Glutamatergic neuron (in vitro differentiated cells): ENCODE measurements around the gene PEX1. TPM values are rescaled to one million over a fixed set of nuclear protein-coding genes. Genes with fewer than 3 reads are reported as not detected.

Experiments used
- DNase-seq: peaks from one replicate; pipeline ENCODE4 v3.0.0; 2022
- H3K27ac Mint-ChIP-seq: one replicate; pipeline ENCODE4 v1.8.0; 2020; ENCODE audit warnings: mild to moderate bottlenecking, mixed read lengths, inconsistent platforms; ENCODE audit not compliant: unreplicated experiment
- H3K27me3 Mint-ChIP-seq: one replicate; pipeline ENCODE4 v1.8.0; 2020; ENCODE audit warnings: mild to moderate bottlenecking, moderate library complexity, mixed read lengths, inconsistent platforms; ENCODE audit not compliant: unreplicated experiment
- H3K36me3 Mint-ChIP-seq: one replicate; pipeline ENCODE4 v1.8.0; 2020; ENCODE audit warnings: mild to moderate bottlenecking, mixed read lengths, inconsistent platforms; ENCODE audit not compliant: unreplicated experiment
- H3K4me1 Mint-ChIP-seq: one replicate; pipeline ENCODE4 v1.8.0; 2020; ENCODE audit warnings: mild to moderate bottlenecking, low read depth, mixed read lengths, inconsistent platforms; ENCODE audit not compliant: unreplicated experiment
- H3K4me3 Mint-ChIP-seq: one replicate; pipeline ENCODE4 v1.8.0; 2020; ENCODE audit warnings: mild to moderate bottlenecking, mixed read lengths, inconsistent platforms; ENCODE audit not compliant: unreplicated experiment
- H3K9me3 Mint-ChIP-seq: one replicate; pipeline ENCODE4 v1.8.0; 2020; ENCODE audit warnings: mild to moderate bottlenecking, moderate library complexity, mixed read lengths, inconsistent platforms; ENCODE audit not compliant: unreplicated experiment
- total RNA-seq: library from RNA; stranded (reverse); fragmentation: NEBNext Ultra II Directional; extraction: Animal tissue kit (Norgen Biotek cat#: 25700); gene quantifications from one replicate; pipeline ENCODE4 v1.2.1, GENCODE V29; 2021; ENCODE audit not compliant: unreplicated experiment
- TF ChIP-seq, protein P1 (sequence below): fragments of 200-600 bp; sonication (generic); IDR thresholded peaks from one replicate; pipeline ENCODE4 v1.5.0; 2021; ENCODE audit not compliant: partially characterized antibody, unreplicated experiment

Gene PEX1
- total RNA-seq, 1 donor from 2014 or later, result 21.2 TPM

GRCh38 chr7:92460510-92460909 lies 67.8 kb downstream of the PEX1 start:
- TF ChIP-seq, protein P1, sequence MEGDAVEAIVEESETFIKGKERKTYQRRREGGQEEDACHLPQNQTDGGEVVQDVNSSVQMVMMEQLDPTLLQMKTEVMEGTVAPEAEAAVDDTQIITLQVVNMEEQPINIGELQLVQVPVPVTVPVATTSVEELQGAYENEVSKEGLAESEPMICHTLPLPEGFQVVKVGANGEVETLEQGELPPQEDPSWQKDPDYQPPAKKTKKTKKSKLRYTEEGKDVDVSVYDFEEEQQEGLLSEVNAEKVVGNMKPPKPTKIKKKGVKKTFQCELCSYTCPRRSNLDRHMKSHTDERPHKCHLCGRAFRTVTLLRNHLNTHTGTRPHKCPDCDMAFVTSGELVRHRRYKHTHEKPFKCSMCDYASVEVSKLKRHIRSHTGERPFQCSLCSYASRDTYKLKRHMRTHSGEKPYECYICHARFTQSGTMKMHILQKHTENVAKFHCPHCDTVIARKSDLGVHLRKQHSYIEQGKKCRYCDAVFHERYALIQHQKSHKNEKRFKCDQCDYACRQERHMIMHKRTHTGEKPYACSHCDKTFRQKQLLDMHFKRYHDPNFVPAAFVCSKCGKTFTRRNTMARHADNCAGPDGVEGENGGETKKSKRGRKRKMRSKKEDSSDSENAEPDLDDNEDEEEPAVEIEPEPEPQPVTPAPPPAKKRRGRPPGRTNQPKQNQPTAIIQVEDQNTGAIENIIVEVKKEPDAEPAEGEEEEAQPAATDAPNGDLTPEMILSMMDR, result no peak
- H3K4me1 Mint-ChIP-seq, result no peaks in the 10 kb centered on the region
- no peak overlapping the region for H3K4me3 Mint-ChIP-seq
- no peaks in the 10 kb centered on the region for H3K9me3 Mint-ChIP-seq
- H3K36me3 Mint-ChIP-seq, result no peaks in the 10 kb centered on the region
- H3K27me3 Mint-ChIP-seq, result peaks cover 3% of the 10 kb centered on the region
- no peak overlapping the region for H3K27ac Mint-ChIP-seq
- no peak for DNase-seq

GRCh38 chr7:92460109-92460508 lies 68.2 kb downstream of the PEX1 start:
- Mint-ChIP-seq H3K27ac (no peak overlapping the region), H3K9me3 (no peaks in the 10 kb centered on the region)

GRCh38 chr7:92456236-92456635 lies 72.1 kb downstream of the PEX1 start:
- no peaks in the 10 kb centered on the region for H3K36me3 Mint-ChIP-seq
- no peak overlapping the region for H3K4me3 Mint-ChIP-seq
- no peaks in the 10 kb centered on the region for H3K9me3 Mint-ChIP-seq
- TF ChIP-seq, protein P1, result no peak
- no peak overlapping the region for H3K27ac Mint-ChIP-seq
- no peaks in the 10 kb centered on the region for H3K27me3 Mint-ChIP-seq
- H3K4me1 Mint-ChIP-seq, result no peaks in the 10 kb centered on the region
- DNase-seq, result no peak

More at GRCh38 chr7:92460109-92460508, 68.2 kb downstream of the PEX1 start:
- H3K27me3 Mint-ChIP-seq, result peaks cover 3% of the 10 kb centered on the region
- TF ChIP-seq, protein P1, result no peak
- DNase-seq, result no peak
- H3K4me1 Mint-ChIP-seq, result no peaks in the 10 kb centered on the region
- no peaks in the 10 kb centered on the region for H3K36me3 Mint-ChIP-seq
- no peak overlapping the region for H3K4me3 Mint-ChIP-seq

DNA sequence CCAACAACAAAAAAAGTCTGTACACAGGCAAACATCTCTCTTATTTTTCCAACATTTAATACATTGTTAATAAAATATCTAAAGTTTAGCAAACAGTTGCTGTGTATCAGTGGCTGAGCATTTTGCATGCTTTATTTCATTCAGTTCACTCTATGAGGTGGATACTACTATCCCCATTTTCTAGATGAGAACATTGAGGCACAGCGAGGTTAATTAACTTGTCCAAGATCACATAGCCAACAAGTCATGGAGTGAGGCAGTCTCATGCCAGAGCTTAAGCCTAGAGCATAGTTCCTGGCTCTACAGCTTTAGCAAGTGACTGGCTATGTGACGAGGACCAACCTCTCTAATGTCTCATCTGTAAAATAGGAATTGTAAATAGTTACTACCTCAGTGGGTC lies 76.7 kb downstream of the PEX1 start:
- no peak for DNase-seq
- H3K4me1 Mint-ChIP-seq, result peaks cover 4% of the 10 kb centered on the region
- TF ChIP-seq, protein P1, result no peak
- H3K4me3 Mint-ChIP-seq, result no peak overlapping the region
- no peaks in the 10 kb centered on the region for H3K27me3 Mint-ChIP-seq
- H3K27ac Mint-ChIP-seq, result no peak overlapping the region
- H3K9me3 Mint-ChIP-seq, result no peaks in the 10 kb centered on the region
- no peaks in the 10 kb centered on the region for H3K36me3 Mint-ChIP-seq

DNA sequence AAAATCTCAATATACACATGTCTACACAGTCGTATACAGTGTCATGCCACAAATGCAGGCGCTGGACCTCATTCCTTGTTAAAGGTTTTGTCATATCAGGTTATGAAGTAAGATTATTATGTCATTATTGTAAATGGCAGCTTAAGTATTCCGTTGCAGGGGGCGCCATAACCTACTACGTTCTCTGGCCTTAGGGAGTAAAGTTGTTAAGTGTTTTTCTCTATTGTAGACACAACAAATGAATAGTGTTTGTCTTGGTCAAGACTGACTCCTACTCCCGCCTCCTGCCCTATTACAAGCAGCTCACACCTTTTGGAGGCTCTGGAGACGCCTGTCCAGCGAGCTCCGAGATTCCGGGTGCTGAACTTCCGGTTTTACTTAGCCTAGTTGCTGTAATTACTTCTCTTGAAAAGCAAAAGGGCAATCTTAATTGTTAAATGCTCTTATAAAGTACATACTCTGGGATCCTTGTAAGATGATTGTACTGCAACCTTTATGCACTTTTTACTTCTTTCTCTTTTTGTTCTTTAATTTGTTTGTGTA lies 80.0 kb downstream of the PEX1 start:
- Mint-ChIP-seq H3K4me3 (peak overlapping the region; percentile 91), H3K27me3 (no peaks in the 10 kb centered on the region), H3K27ac (peak overlapping the region; percentile 70), H3K36me3 (no peaks in the 10 kb centered on the region), H3K9me3 (no peaks in the 10 kb centered on the region), H3K4me1 (peaks cover 4% of the 10 kb centered on the region)
- DNase-seq, result peak; percentile 19
- TF ChIP-seq, protein P1, result no peak
